GM12872 (cell line): ENCODE measurements around the gene NARS2.

Source experiments
- TF ChIP-seq, protein P1 (sequence below): IDR thresholded peaks from 3 replicates; pipeline ENCODE4 v1.5.1; 2011; ENCODE audit warnings: low read depth, mild to moderate bottlenecking, low read length, moderate library complexity; ENCODE audit not compliant: insufficient read depth

NARS2 gene

DNA sequence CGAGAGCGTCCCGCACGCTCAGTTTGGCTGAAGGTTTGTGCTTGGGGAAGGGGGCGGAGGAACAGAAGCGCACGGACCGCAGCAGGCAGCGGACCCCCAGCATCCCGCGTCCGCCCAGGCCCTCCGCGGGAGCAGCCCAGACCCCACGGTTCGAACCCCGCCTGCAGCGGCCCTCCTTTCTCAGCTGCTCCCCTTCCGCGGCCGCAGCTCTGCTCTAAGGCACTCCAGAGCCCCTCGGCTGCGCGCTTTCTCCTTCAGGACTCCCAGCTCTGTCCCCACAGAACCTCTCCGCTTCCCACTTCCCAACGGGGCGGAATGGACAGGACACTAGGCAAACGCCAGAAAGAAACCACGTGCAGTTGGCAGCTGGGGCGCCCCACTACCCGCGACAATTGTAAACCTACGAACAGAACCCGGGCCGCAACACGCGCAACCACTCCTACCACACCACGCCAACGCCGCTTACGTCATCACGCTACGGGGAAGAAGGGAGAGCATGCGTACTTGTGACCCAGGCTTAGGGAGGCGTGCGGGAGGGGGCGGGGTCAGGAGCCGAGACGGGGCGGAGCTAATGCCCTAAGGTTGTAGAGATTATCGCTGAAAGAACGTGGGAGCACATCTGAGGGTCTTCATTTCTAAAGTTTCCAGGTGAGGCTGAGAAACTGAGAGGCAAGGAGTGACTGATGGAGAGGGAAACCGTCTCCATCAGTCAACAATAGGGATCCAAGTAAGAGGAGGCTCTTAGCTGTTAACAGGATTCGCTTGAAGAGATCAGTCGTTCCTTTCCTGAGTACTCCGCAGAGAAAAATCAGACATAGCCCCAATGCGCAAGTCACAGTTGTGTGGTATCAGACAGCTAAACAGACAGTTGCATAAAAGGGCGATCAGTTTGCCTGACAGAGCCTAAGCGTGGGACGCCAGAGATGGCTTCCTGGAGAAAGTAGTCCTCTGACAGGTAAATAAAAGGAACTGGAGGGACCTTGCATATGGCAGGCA is at the start of gene NARS2:
Gene NARS2, minus strand, starts transcription at position 479 of the 996 bp plus-strand sequence. Its CDS starts 376 bp downstream, at position 103.
- TF ChIP-seq, protein P1, sequence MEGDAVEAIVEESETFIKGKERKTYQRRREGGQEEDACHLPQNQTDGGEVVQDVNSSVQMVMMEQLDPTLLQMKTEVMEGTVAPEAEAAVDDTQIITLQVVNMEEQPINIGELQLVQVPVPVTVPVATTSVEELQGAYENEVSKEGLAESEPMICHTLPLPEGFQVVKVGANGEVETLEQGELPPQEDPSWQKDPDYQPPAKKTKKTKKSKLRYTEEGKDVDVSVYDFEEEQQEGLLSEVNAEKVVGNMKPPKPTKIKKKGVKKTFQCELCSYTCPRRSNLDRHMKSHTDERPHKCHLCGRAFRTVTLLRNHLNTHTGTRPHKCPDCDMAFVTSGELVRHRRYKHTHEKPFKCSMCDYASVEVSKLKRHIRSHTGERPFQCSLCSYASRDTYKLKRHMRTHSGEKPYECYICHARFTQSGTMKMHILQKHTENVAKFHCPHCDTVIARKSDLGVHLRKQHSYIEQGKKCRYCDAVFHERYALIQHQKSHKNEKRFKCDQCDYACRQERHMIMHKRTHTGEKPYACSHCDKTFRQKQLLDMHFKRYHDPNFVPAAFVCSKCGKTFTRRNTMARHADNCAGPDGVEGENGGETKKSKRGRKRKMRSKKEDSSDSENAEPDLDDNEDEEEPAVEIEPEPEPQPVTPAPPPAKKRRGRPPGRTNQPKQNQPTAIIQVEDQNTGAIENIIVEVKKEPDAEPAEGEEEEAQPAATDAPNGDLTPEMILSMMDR, result no peak

DNA sequence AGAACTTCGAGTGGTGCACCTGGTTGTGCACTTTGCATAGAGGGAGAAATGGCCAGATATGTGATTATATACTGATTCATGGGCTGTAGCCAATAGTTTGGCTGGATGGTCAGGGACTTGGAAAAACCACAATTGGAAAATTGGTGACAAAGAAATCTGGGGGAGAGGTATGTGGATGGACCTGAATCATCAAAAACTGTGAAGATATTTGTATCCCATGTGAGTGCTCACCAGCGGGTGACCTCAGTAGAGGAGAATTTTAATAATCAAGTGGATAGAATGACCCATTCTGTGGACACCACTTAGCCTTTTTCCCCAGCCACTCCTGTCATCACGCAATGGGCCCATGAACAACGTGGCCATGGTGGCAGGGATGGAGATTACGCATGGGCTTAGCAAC is 48.0 kb upstream of the NARS2 start:
- TF ChIP-seq, protein P1, result no peak

GRCh38 chr11:78620159-78620558 is 45.5 kb upstream of the NARS2 start:
- TF ChIP-seq, protein P1, result no peak

DNA sequence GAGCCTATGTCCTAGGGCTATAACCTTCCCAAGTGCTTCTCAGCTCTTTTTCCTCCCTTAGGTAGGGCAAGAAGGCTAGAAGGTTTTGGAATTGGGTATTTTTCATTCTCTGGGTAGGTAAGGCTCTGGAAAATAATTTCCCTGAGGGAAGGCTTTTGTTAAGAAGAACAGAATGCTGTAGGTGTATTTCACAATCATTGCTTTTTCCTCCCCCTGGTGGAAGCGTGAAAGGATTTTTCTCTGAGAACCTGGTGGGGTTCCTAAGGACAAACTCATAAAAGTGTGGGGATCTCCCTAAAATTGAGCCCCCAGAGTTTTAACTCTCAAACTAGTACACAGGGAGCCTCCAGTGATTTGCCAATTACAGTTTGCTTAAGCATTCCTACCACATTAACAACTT is 41.1 kb upstream of the NARS2 start:
- TF ChIP-seq, protein P1, result no peak

- TF ChIP-seq, protein P1, result no peak
These were observed 38.7 kb upstream of the NARS2 start for GRCh38 chr11:78613378-78613813.

- TF ChIP-seq, protein P1, result no peak
These were observed 38.2 kb upstream of the NARS2 start for GRCh38 chr11:78612721-78613377.

- TF ChIP-seq, protein P1, result no peak
These were observed 33.0 kb upstream of the NARS2 start for GRCh38 chr11:78607696-78608095.
